K562 (cell line): ENCODE data around the gene FAM193A. TPM values are rescaled to one million over a fixed set of nuclear protein-coding genes. Genes with fewer than 3 reads are reported as not detected.

Experiments used
- MTF1 ChIP-seq: fragments of 250-450 bp; sonication (Bioruptor Pico); IDR thresholded peaks from 2 replicates; pipeline ENCODE4 v1.9.0; 2021; ENCODE audit warnings: moderate library complexity, mild to moderate bottlenecking, inconsistent platforms, borderline replicate concordance
- polyA plus RNA-seq, 8 experiments: library from polyadenylated mRNA; depleted of rRNA in 4 of 8; stranded (reverse) in 5 of 8; unstranded in 3 of 8; fragments of >200 nt; fragmentation: Nextera tagmentation in 2 of 8; fragmentation: Illumina TruSeq in 1 of 8; extraction: Ambion mirVana in 2 of 8; extraction: Trizol in 1 of 8; gene quantifications; 2 replicates each; pipeline versions ENCODE4 v1.2.1 to v1.2.3, GENCODE V29; 2011 to 2014; ENCODE audit warnings: inconsistent platforms in 1 of 8, missing spikeins in 1 of 8
- total RNA-seq, 7 experiments: library from RNA; depleted of rRNA in 6 of 7; stranded (reverse); fragments of >200 nt in 6 of 7; fragmentation: Illumina TruSeq in 2 of 7; extraction: Trizol in 2 of 7; gene quantifications; 2 replicates each; pipeline versions ENCODE4 v1.2.1 to v1.2.3, GENCODE V29; 2011 to 2021; ENCODE audit warnings: low replicate concordance in 1 of 7
- TF ChIP-seq, protein P1 (sequence below): fragments of 450-650 bp; IDR thresholded peaks from 2 replicates; pipeline ENCODE4 v1.6.1; 2016; ENCODE audit warnings: low read depth

FAM193A gene
- total and polyA plus RNA-seq, 9 of the 15 experiments (the other 6 are each of a cell fraction or from before 2014, with no cell fraction given) = 0.46 to 24.6 (median 9.6) TPM

DNA sequence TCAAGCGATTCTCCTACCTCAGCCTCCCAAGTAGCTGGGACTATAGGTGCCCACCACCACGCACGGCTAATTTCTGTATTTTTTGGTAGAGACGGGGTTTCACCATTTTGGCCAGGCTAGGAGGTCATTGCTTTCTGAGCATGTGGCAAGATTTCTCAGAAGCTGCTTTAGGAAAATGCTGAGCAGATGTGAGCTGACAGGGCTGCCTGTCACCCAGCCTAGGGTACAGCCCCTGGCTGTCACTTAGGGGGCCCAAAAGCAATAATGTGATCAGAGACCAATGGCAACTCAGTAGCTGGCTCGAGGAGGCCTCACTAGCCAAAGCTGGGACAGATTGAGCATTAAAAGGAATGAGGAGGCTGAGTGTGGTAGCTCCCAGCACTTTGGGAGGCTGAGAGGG is 154.9 kb downstream of the FAM193A start (continued):
- no peak for TF ChIP-seq MTF1 (CRISPR knock-in tag)
- TF ChIP-seq, protein P1, sequence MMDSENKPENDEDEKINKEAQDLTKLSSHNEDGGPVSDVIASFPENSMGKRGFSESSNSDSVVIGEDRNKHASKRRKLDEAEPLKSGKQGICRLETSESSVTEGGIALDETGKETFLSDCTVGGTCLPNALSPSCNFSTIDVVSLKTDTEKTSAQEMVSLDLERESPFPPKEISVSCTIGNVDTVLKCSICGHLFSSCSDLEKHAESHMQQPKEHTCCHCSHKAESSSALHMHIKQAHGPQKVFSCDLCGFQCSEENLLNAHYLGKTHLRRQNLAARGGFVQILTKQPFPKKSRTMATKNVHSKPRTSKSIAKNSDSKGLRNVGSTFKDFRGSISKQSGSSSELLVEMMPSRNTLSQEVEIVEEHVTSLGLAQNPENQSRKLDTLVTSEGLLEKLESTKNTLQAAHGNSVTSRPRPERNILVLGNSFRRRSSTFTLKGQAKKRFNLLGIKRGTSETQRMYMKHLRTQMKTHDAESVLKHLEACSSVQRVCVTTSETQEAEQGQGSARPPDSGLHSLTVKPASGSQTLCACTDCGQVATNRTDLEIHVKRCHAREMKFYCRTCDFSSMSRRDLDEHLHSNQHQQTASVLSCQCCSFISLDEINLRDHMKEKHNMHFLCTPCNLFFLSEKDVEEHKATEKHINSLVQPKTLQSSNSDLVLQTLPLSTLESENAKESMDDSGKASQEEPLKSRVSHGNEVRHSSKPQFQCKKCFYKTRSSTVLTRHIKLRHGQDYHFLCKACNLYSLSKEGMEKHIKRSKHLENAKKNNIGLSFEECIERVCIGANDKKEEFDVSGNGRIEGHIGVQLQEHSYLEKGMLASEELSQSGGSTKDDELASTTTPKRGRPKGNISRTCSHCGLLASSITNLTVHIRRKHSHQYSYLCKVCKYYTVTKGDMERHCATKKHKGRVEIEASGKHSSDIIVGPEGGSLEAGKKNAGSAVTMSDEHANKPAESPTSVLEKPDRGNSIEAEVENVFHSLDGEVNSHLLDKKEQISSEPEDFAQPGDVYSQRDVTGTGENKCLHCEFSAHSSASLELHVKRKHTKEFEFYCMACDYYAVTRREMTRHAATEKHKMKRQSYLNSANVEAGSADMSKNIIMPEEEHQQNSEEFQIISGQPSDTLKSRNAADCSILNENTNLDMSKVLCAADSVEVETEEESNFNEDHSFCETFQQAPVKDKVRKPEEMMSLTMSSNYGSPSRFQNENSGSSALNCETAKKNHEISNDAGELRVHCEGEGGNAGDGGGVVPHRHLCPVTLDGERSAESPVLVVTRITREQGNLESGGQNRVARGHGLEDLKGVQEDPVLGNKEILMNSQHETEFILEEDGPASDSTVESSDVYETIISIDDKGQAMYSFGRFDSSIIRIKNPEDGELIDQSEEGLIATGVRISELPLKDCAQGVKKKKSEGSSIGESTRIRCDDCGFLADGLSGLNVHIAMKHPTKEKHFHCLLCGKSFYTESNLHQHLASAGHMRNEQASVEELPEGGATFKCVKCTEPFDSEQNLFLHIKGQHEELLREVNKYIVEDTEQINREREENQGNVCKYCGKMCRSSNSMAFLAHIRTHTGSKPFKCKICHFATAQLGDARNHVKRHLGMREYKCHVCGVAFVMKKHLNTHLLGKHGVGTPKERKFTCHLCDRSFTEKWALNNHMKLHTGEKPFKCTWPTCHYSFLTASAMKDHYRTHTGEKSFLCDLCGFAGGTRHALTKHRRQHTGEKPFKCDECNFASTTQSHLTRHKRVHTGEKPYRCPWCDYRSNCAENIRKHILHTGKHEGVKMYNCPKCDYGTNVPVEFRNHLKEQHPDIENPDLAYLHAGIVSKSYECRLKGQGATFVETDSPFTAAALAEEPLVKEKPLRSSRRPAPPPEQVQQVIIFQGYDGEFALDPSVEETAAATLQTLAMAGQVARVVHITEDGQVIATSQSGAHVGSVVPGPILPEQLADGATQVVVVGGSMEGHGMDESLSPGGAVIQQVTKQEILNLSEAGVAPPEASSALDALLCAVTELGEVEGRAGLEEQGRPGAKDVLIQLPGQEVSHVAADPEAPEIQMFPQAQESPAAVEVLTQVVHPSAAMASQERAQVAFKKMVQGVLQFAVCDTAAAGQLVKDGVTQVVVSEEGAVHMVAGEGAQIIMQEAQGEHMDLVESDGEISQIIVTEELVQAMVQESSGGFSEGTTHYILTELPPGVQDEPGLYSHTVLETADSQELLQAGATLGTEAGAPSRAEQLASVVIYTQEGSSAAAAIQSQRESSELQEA = no peak
- TF ChIP-seq, all 486 proteins: peak for 0
